CD4-positive, alpha-beta T cell treated with Interleukin-4 for 4 hours (primary cell): ENCODE measurements around the gene IRF5.
"Not testable (repeated sequence)": the region's sequence is repeated elsewhere in the genome, so short reads cannot be mapped to it uniquely, and the experiment has no call there.

Experiments used
- DNase-seq: peaks from one replicate; pipeline ENCODE4 v3.0.0-alpha.2; 2020

IRF5 gene

GRCh38 chr7:128906766-128907559, 30.8 kb upstream of the IRF5 start:
- no peak for DNase-seq

GRCh38 chr7:128908750-128909624, 28.7 kb upstream of the IRF5 start:
- no peak for DNase-seq

- no peak for DNase-seq
Measured at GRCh38 chr7:128909625-128910568, 27.8 kb upstream of the IRF5 start.

GRCh38 chr7:128910569-128910945, 27.2 kb upstream of the IRF5 start, which contains the start of gene KCP:
Gene KCP, minus strand, starts transcription at chr7:128910709. Its CDS starts 33 bp downstream, at chr7:128910676.
- DNase-seq: no peak

GRCh38 chr7:128911423-128912031, 26.2 kb upstream of the IRF5 start:
- DNase-seq: no peak

GRCh38 chr7:128912281-128912680, 25.4 kb upstream of the IRF5 start:
- DNase-seq: no peak

GRCh38 chr7:128912709-128913495, 24.8 kb upstream of the IRF5 start:
- not testable (repeated sequence) for DNase-seq

GRCh38 chr7:128913870-128914565, 23.7 kb upstream of the IRF5 start:
- no peak for DNase-seq

- DNase-seq: no peak
Measured at GRCh38 chr7:128914566-128915151, 23.1 kb upstream of the IRF5 start.

- DNase-seq: no peak
Measured at GRCh38 chr7:128915271-128915819, 22.4 kb upstream of the IRF5 start.

GRCh38 chr7:128915841-128916642, 21.7 kb upstream of the IRF5 start:
- DNase-seq: no peak

GRCh38 chr7:128916643-128916915, 21.1 kb upstream of the IRF5 start:
- no peak for DNase-seq

- no peak for DNase-seq
Measured at GRCh38 chr7:128917122-128917521, 20.6 kb upstream of the IRF5 start.

- no peak for DNase-seq
Measured at GRCh38 chr7:128918016-128918665, 19.6 kb upstream of the IRF5 start.

GRCh38 chr7:128919241-128919640, 18.5 kb upstream of the IRF5 start:
- DNase-seq: no peak

- DNase-seq: no peak
Measured at GRCh38 chr7:128919881-128920799, 17.6 kb upstream of the IRF5 start.

- DNase-seq: no peak
Measured at GRCh38 chr7:128920913-128921582, 16.7 kb upstream of the IRF5 start.
